Measurements from ENCODE around the gene RASGRP4.
A peak's percentile ranks its signal among the peaks of the same experiment; 100 is the strongest.

Gene RASGRP4

DNA sequence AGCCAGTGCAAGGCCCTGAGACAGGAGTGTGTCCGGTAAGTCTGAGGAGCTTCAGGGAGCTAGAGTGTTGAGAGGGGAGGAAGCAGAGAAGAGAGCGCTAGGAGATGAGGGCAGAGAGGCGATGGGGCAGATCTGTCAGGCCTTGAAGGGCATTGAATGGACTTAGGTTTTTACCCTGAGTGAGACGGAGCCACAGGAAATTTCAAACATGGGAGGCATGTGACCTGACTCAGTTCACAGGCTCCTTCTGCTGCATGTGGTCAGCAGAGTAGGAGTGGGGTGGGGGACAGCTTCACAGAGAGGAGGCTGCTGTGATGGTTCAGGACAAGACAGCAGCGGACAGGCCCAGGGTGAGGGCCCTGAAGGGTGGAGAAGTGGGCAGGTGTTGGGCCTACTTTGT lies 25.7 kb downstream of the RASGRP4 start:
- FAIRE-seq (no peak), DNase-seq (ENCODE audit: insufficient read length, low spot score) (no peak)
- no peak for TF ChIP-seq POLR2A (IDR thresholded peaks at IDR 0.05; ENCODE audit: low read depth, low read length)

DNA sequence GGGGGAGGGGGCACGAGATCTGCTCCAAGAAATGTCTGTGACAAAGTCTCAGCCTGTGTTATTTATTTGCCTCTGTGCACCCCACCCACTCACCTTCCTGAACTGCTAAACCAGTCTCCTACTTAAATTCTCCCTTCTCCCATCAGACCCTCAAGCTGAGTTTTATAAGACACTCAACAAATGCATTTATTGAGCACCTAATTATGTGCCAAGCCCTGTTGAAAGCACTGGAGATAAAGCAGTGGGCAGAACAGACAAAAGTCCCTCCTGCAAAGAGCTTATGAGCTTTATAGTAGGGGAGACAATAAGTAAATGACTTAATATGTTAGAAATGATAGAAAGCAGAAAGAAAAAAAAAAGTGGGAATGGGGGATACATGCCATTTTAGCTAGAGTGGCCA lies 26.5 kb downstream of the RASGRP4 start:
- TF ChIP-seq POLR2A (IDR thresholded peaks at IDR 0.05; ENCODE audit: low read depth, low read length): no peak
- FAIRE-seq: no peak

DNA sequence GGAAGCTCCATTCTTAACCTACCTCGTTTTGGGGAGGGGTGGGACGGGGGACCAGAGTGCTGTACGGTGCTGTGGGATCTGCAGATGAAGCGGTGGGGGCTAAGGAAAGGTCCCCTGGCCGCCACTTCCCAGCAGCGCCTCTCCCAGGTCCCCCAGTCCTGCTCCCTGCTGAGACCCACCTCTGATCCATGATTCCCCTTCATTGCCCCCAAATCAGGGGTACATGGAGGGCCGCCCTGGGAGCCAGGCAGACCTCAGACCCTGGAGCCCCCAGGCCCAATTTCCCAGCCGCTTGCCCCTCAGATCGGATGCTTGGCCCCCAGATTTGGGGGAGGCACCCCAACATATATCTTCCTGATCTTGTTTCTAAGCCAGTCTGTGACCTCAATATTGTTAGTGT lies 26.9 kb downstream of the RASGRP4 start:
- TF ChIP-seq POLR2A (IDR thresholded peaks at IDR 0.05; ENCODE audit: low read depth, low read length): no peak
- DNase-seq (ENCODE audit: insufficient read length, low spot score) (no peak), FAIRE-seq (no peak)

More for the DNA sequence above, 26.5 kb downstream of the RASGRP4 start:
- no peak for DNase-seq (ENCODE audit: insufficient read length, low spot score)

DNA sequence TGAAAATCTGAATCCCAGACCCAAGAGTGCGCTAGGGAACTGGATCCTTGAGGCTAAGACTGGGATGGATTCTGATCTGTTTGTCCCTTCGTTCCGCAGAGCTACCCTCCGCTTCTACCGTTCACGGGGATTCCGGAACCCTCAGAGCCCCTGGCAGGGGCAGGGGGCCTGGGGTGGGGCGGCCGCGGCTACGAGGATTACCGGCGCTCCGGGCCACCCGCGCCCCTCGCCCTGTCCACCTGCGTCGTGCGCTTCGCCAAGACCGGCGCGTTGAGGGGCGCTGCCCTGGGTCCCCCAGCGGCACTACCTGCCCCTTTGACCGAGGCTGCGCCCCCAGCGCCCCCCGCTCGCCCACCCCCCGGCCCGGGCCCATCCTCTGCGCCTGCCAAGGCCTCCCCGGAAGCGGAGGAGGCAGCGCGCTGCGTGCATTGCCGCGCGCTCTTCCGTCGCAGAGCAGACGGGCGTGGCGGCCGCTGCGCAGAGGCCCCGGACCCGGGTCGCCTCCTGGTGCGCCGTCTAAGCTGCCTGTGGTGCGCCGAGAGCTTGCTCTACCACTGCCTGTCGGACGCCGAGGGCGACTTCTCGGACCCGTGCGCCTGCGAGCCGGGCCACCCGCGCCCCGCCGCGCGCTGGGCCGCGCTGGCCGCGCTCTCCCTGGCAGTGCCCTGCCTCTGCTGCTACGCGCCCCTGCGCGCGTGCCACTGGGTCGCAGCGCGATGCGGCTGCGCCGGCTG lies 30.5 kb downstream of the RASGRP4 start:
- no peak for FAIRE-seq
- DNase-seq (ENCODE audit: insufficient read length, low spot score): no peak
- no peak for TF ChIP-seq POLR2A (IDR thresholded peaks at IDR 0.05; ENCODE audit: low read depth, low read length)

- no peak for TF ChIP-seq POLR2A (IDR thresholded peaks at IDR 0.05; ENCODE audit: low read depth, low read length)
- DNase-seq (ENCODE audit: insufficient read length, low spot score): no peak
- no peak for FAIRE-seq
These were observed 31.5 kb downstream of the RASGRP4 start for GRCh38 chr19:38394488-38394887.

GRCh38 chr19:38392707-38393308 lies 33.2 kb downstream of the RASGRP4 start:
- no peak for FAIRE-seq
- peak; percentile 68 for DNase-seq (ENCODE audit: insufficient read length, low spot score)
- TF ChIP-seq POLR2A (IDR thresholded peaks at IDR 0.05; ENCODE audit: low read depth, low read length): no peak

GRCh38 chr19:38391911-38392464 lies 34.0 kb downstream of the RASGRP4 start:
- DNase-seq (ENCODE audit: insufficient read length, low spot score) (no peak), FAIRE-seq (no peak)
- TF ChIP-seq POLR2A (IDR thresholded peaks at IDR 0.05; ENCODE audit: low read depth, low read length): no peak

DNA sequence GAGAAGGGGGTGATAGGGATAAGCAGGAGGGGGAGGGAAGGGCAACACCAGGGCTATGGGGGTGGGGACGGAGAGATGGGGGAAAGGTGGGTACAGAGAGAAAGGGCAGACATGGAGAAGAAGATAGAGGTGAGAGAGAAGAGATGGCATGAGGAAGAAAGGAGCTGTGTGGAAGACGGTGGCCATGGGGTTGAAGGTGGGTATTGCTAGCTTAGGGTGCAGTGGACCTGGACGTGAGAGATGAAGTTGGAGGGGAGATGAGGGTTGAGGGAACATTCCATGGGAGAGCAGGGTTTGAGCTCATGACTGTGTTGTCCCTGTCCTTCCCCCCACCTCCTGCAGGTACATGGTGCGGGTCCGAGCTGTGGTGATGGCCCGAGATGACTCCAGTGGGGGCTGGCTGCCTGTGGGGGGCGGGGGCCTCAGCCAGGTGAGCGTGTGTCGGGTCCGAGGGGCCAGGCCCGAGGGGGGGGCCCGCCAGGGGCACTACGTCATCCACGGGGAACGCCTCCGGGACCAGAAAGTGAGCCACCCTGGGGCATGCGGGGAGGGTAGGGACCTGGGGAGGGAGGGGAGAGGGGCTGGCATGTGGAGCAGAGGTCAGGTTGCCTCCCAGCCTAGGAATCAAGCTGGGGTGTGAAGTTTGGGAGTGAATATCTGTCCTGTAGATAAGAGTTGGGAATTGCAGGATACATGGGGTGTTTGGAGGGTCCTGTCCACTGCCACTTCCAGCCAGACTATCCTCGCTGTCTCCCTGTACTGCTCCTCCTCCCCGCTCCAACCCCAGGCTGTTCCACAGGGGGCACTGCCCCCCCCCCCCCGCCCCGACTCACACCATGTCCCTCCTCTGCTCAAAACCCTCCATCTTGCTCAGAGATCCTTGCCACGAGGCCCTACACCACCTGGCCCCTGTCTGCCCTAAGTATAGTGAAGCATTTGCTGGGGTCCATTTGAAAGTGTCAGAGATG lies 35.8 kb downstream of the RASGRP4 start:
- no peak for TF ChIP-seq POLR2A (IDR thresholded peaks at IDR 0.05; ENCODE audit: low read depth, low read length)
- no peak for FAIRE-seq

GRCh38 chr19:38389101-38389925 lies 36.7 kb downstream of the RASGRP4 start:
- DNase-seq (ENCODE audit: insufficient read length, low spot score) (peak; percentile 99), FAIRE-seq (no peak)
- peak; percentile 22 for TF ChIP-seq POLR2A (IDR thresholded peaks at IDR 0.05; ENCODE audit: low read depth, low read length)

More for the DNA sequence above, 35.8 kb downstream of the RASGRP4 start:
- DNase-seq (ENCODE audit: insufficient read length, low spot score): no peak

GRCh38 chr19:38388349-38389100 lies 37.5 kb downstream of the RASGRP4 start, which contains the start of gene SPRED3:
TSS of gene SPRED3 (plus strand) at chr19:38388697. CDS start at chr19:38390303, 1,606 bp downstream.
- FAIRE-seq: no peak
- TF ChIP-seq POLR2A (IDR thresholded peaks at IDR 0.05; ENCODE audit: low read depth, low read length): no peak
- peak; percentile 82 for DNase-seq (ENCODE audit: insufficient read length, low spot score)

DNA sequence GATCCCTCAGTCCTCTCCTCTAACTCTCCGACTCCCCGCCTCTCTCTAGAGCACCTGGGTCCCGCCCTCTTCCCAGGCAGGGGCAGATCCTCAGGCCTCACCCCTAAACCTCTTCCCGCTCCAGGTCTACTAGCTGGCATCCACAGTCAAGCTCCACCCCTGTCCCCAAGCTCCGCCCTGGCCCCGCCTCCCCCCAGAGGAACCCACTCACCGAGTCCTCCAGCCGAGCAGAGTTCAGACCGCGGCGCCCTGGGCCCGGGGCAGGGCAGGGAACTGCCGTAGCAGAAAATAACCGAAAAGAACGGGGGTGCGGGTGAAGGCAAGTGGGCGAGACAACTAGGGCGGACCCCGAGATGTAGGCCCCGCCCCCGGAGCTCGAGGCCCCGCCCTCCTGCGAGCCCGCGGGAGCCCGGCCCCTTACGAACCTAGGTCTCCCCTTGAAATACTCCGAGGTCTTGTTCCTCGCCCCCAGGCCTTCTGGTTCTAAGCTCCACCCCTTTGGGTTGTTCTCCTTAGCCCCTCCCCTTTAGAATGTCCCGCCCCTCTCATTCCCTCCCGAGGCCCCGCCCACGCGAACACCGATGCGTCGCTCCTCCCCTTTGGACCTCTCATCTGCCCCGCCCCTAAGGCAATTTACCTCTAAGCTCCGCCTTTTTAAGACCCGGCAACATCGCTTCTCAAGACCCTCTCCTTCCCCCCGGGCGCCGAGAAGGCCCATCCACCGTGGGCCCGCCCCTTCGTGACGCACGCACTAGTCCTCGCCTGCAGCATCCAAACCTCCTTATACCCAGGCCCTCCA lies 38.3 kb downstream of the RASGRP4 start, which contains the start of gene GGN:
Gene GGN (minus strand): TSS at position 485 of the 799 bp plus-strand sequence. CDS start 773 bp downstream, outside the sequence.
- TF ChIP-seq POLR2A (IDR thresholded peaks at IDR 0.05; ENCODE audit: low read depth, low read length): peak; percentile 43; the same call in 1 of the 2 replicates
- peak; percentile 58 for FAIRE-seq

More for the DNA sequence above, 38.3 kb downstream of the RASGRP4 start, which contains the start of gene GGN:
- peak; percentile 99 for DNase-seq (ENCODE audit: insufficient read length, low spot score)
